Neural crest cell (in vitro differentiated cells): ENCODE results near the gene PTPRF. TPM values are rescaled to one million over a fixed set of nuclear protein-coding genes. Genes with fewer than 3 reads are reported as not detected.
A peak's percentile ranks its signal among the peaks of the same experiment; 100 is the strongest.

Experiments used
- DNase-seq: peaks from one replicate; pipeline ENCODE4 v3.0.0; 2021; ENCODE audit warnings: low read depth, mixed read lengths, low spot score
- H3K27ac Mint-ChIP-seq: one replicate; pipeline ENCODE4 v1.8.0; 2021; ENCODE audit warnings: mild to moderate bottlenecking, mixed read lengths; ENCODE audit not compliant: unreplicated experiment
- H3K27me3 Mint-ChIP-seq: 2 replicates; pipeline ENCODE4 v1.8.0; 2021; ENCODE audit warnings: low read depth, mild to moderate bottlenecking, mixed read lengths
- H3K36me3 Mint-ChIP-seq: 2 replicates; pipeline ENCODE4 v1.8.0; 2021; ENCODE audit warnings: low read depth, mild to moderate bottlenecking, mixed read lengths
- H3K4me1 Mint-ChIP-seq: 2 replicates; pipeline ENCODE4 v1.8.0; 2021; ENCODE audit warnings: mixed read lengths
- H3K4me3 Mint-ChIP-seq: one replicate; pipeline ENCODE4 v1.8.0; 2021; ENCODE audit warnings: mild to moderate bottlenecking, mixed read lengths
- H3K9me3 Mint-ChIP-seq: 2 replicates; pipeline ENCODE4 v1.8.0; 2021; ENCODE audit warnings: mixed read lengths
- CTCF ChIP-seq: fragments of 200-600 bp; sonication (generic); conservative IDR thresholded peaks from 2 replicates; pipeline ENCODE4 v1.5.0; 2021; ENCODE audit warnings: antibody characterized with exemption, mild to moderate bottlenecking
- total RNA-seq: library from RNA; stranded (reverse); gene quantifications from 2 replicates; pipeline ENCODE4 v1.2.1, GENCODE V29; 2021

Gene PTPRF
- total RNA-seq, 1 donor from 2014 or later: 125 TPM

- no peak for DNase-seq
- H3K27me3 Mint-ChIP-seq: no peaks in the 10 kb centered on the region
- peaks cover 3% of the 10 kb centered on the region for H3K36me3 Mint-ChIP-seq
Observed at GRCh38 chr1:43619996-43620920, 89.6 kb downstream of the PTPRF start.

GRCh38 chr1:43620956-43621355, 90.3 kb downstream of the PTPRF start:
- TF ChIP-seq CTCF: no peak
- H3K4me3 Mint-ChIP-seq: no peak overlapping the region
- H3K27me3 Mint-ChIP-seq: no peaks in the 10 kb centered on the region
- no peak overlapping the region for H3K27ac Mint-ChIP-seq
- H3K9me3 Mint-ChIP-seq: no peaks in the 10 kb centered on the region
- DNase-seq: no peak
- H3K36me3 Mint-ChIP-seq: peaks cover under 1% of the 10 kb centered on the region
- no peaks in the 10 kb centered on the region for H3K4me1 Mint-ChIP-seq

More at GRCh38 chr1:43619996-43620920, 89.6 kb downstream of the PTPRF start:
- Mint-ChIP-seq H3K27ac (peak overlapping the region; percentile 27), H3K4me1 (no peaks in the 10 kb centered on the region), H3K4me3 (no peak overlapping the region), H3K9me3 (no peaks in the 10 kb centered on the region)
- TF ChIP-seq CTCF: no peak

GRCh38 chr1:43621386-43621785, 90.7 kb downstream of the PTPRF start:
- Mint-ChIP-seq H3K9me3 (no peaks in the 10 kb centered on the region), H3K36me3 (no peaks in the 10 kb centered on the region), H3K4me1 (no peaks in the 10 kb centered on the region), H3K27me3 (no peaks in the 10 kb centered on the region), H3K27ac (no peak overlapping the region), H3K4me3 (no peak overlapping the region)
- TF ChIP-seq CTCF: no peak
- DNase-seq: no peak

GRCh38 chr1:43621861-43622260, 91.2 kb downstream of the PTPRF start:
- no peaks in the 10 kb centered on the region for H3K4me1 Mint-ChIP-seq
- TF ChIP-seq CTCF: no peak
- no peaks in the 10 kb centered on the region for H3K27me3 Mint-ChIP-seq
- H3K9me3 Mint-ChIP-seq: no peaks in the 10 kb centered on the region
- H3K36me3 Mint-ChIP-seq: no peaks in the 10 kb centered on the region
- DNase-seq: no peak
- no peak overlapping the region for H3K27ac Mint-ChIP-seq
- no peak overlapping the region for H3K4me3 Mint-ChIP-seq

- Mint-ChIP-seq H3K36me3 (no peaks in the 10 kb centered on the region), H3K4me3 (no peak overlapping the region), H3K27ac (no peak overlapping the region), H3K27me3 (no peaks in the 10 kb centered on the region), H3K4me1 (no peaks in the 10 kb centered on the region), H3K9me3 (no peaks in the 10 kb centered on the region)
- TF ChIP-seq CTCF: no peak
- no peak for DNase-seq
Observed at GRCh38 chr1:43622471-43622870, 91.8 kb downstream of the PTPRF start.
